ENCODE results near the gene IL4R. TPM values are rescaled to one million over a fixed set of nuclear protein-coding genes. Genes with fewer than 3 reads are reported as not detected.

The IL4R gene
- total and polyA plus RNA-seq, 2 experiments from 2014 or later = 6.4 to 17.6 TPM

- Histone ChIP-seq H3K4me3 (no peak overlapping the region), H3K27ac (ENCODE audit: low read depth) (no peak overlapping the region), H3K9me2 (ENCODE audit: insufficient read depth) (no peaks in the 10 kb centered on the region), H3F3A (replicated peaks; ENCODE audit: low read depth) (no peaks in the 10 kb centered on the region), H3K4me2 (no peak overlapping the region), H3K36me3 (ENCODE audit: insufficient read depth) (0 out of 2 replicates have a peak, but pooled peaks cover 3% of the 10 kb centered on the region), H3K27me3 (ENCODE audit: insufficient read depth) (no peaks in the 10 kb centered on the region), H2AFZ (no peak overlapping the region), H3K4me1 (ENCODE audit: insufficient read depth) (no peaks in the 10 kb centered on the region), H3K79me2 (replicated peaks; ENCODE audit: insufficient read depth) (no peaks in the 10 kb centered on the region), H4K20me1 (replicated peaks; ENCODE audit: insufficient read depth) (no peaks in the 10 kb centered on the region; the same call in 1 of the 2 replicates)
- Mint-ChIP-seq H3K27ac (no peak overlapping the region), H3K4me1 (no peaks in the 10 kb centered on the region), H3K4me3 (no peak overlapping the region), H3K9me3 (0 out of 3 replicates have a peak, but pooled peaks cover 5% of the 10 kb centered on the region), H3K36me3 (ENCODE audit: low read depth) (peaks cover 70% of the 10 kb centered on the region), H3K27me3 (ENCODE audit: insufficient read depth, low read depth, poor library complexity) (peaks cover 6% of the 10 kb centered on the region)
- TF ChIP-seq EZH2phosphoT487 (IDR thresholded peaks at IDR 0.05; ENCODE audit: unreplicated experiment) (no peak), CREB1 (CRISPR knock-in tag; IDR thresholded peaks at IDR 0.05; ENCODE audit: low read depth) (no peak), JUNB (IDR thresholded peaks at IDR 0.05; ENCODE audit: unreplicated experiment) (no peak), CTCF (conservative IDR thresholded peaks at IDR 0.05; ENCODE audit: low read depth in 2 of 2) (no peak), STAT1 (IDR thresholded peaks at IDR 0.05; ENCODE audit: unreplicated experiment) (no peak), ETS1 (IDR thresholded peaks at IDR 0.05) (no peak), ZNF462 (CRISPR knock-in tag; IDR thresholded peaks at IDR 0.05) (no peak), NANOG (IDR thresholded peaks at IDR 0.05; ENCODE audit: borderline replicate concordance) (no peak), POLR2AphosphoS5 (IDR thresholded peaks at IDR 0.05; ENCODE audit: low read depth) (no peak), ZNF114 (CRISPR knock-in tag; IDR thresholded peaks at IDR 0.05) (no peak)
- ATAC-seq (no peak), DNase-seq (ENCODE audit: low spot score) (no peak)
Measured at GRCh38 chr16:27349276-27349675, 35.5 kb downstream of the IL4R start.

Measured in GM23338 (cell line).